ENCODE measurements around the gene TTLL9. TPM values are rescaled to one million over a fixed set of nuclear protein-coding genes. Genes with fewer than 3 reads are reported as not detected.
A peak's percentile ranks its signal among the peaks of the same experiment; 100 is the strongest.

Gene TTLL9
- polyA plus RNA-seq, 1 of the 3 experiments (the other 2 are of a cell fraction) = 0.23 TPM

DNA sequence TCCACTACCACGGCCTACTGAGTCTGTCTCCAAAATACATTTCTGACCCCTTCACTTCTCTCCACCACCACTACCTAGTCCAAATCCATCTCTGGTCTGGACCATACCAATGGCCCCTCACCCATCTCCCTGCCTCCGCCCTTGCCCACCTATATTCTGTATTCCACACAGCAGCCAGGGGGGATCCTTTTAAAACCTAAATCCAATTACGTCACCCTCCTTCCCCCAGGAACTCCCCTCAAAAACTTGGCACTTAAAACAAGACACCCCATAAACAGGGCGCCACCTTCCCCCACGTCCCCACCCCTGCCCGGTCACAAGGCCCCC is 80.7 kb downstream of the TTLL9 start:
- Histone ChIP-seq H3K27me3 (ENCODE audit: insufficient read depth) (no peaks in the 10 kb centered on the region), H3K9ac (peak overlapping the region; percentile 96), H3K9me3 (no peaks in the 10 kb centered on the region), H3F3A (replicated peaks; ENCODE audit: insufficient read depth) (no peaks in the 10 kb centered on the region), H4K20me1 (ENCODE audit: insufficient read depth) (peaks cover 10% of the 10 kb centered on the region; the same call in 1 of the 2 replicates), H3K9me2 (no peaks in the 10 kb centered on the region), H3K36me3 (replicated peaks in 1 of 2; ENCODE audit: control insufficient read depth in 1 of 2, insufficient read depth in 2 of 2, low read length in 1 of 2) (peaks cover 12 to 28% of the 10 kb centered on the region in 2 experiments), H3K79me2 (ENCODE audit: insufficient read depth) (peaks cover 40% of the 10 kb centered on the region), H3K4me2 (peak overlapping the region; percentile 95), H3K4me1 (ENCODE audit: control insufficient read depth in 1 of 2, insufficient read depth in 2 of 2, low read depth in 1 of 2, low read length in 1 of 2) (peaks cover 7 to 12% of the 10 kb centered on the region in 2 experiments; a peak in 3 of 4 replicates), H3K4me3 (ENCODE audit: low read depth in 2 of 2, low read length in 1 of 2) (peak overlapping the region; percentile 88 to 91), H2AFZ (ENCODE audit: low read depth) (peak overlapping the region; percentile 81; the same call in 1 of the 2 replicates), H3K27ac (ENCODE audit: low read depth in 2 of 2, low read length in 1 of 2) (peak overlapping the region in 1 of 2 experiments; percentile 40; a peak in 1 of 4 replicates)
- WGBS (ENCODE audit: low lambda C conversion rate) = 13% methylated on average over 6 of the region's 6 CpGs
- DNase-seq = no peak
- POLR2A ChIA-PET = interaction anchor here (1.4 to 1.8 kb wide), 2 partner anchors 12 to 101 kb away, joined by 4 to 6 read pairs; no protein-coding TSS in a partner anchor
- CTCF ChIA-PET = interaction anchor here (0.6 to 5.7 kb wide), 28 partner anchors 9 to 267 kb away, joined by 3 to 158 read pairs (median 6); partner anchors contain the start of genes MYLK2 and XKR7
- TF ChIP-seq MAX (IDR thresholded peaks at IDR 0.05; ENCODE audit: low read depth) (no peak), FOXJ3 (CRISPR knock-in tag; IDR thresholded peaks at IDR 0.05) (no peak), RFX5 (IDR thresholded peaks at IDR 0.05; ENCODE audit: low read length) (no peak), CHD2 (IDR thresholded peaks at IDR 0.05; ENCODE audit: low read length, partially characterized antibody) (no peak), YY1 (IDR thresholded peaks at IDR 0.05; ENCODE audit: low read depth) (no peak), EP300 (IDR thresholded peaks at IDR 0.05; ENCODE audit: borderline replicate concordance in 1 of 2, low read depth in 1 of 2, low read length in 1 of 2) (no peak)
- TF ChIP-seq, protein P1, sequence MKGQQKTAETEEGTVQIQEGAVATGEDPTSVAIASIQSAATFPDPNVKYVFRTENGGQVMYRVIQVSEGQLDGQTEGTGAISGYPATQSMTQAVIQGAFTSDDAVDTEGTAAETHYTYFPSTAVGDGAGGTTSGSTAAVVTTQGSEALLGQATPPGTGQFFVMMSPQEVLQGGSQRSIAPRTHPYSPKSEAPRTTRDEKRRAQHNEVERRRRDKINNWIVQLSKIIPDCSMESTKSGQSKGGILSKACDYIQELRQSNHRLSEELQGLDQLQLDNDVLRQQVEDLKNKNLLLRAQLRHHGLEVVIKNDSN (IDR thresholded peaks at IDR 0.05; ENCODE audit: borderline replicate concordance, low read depth) = no peak

DNA sequence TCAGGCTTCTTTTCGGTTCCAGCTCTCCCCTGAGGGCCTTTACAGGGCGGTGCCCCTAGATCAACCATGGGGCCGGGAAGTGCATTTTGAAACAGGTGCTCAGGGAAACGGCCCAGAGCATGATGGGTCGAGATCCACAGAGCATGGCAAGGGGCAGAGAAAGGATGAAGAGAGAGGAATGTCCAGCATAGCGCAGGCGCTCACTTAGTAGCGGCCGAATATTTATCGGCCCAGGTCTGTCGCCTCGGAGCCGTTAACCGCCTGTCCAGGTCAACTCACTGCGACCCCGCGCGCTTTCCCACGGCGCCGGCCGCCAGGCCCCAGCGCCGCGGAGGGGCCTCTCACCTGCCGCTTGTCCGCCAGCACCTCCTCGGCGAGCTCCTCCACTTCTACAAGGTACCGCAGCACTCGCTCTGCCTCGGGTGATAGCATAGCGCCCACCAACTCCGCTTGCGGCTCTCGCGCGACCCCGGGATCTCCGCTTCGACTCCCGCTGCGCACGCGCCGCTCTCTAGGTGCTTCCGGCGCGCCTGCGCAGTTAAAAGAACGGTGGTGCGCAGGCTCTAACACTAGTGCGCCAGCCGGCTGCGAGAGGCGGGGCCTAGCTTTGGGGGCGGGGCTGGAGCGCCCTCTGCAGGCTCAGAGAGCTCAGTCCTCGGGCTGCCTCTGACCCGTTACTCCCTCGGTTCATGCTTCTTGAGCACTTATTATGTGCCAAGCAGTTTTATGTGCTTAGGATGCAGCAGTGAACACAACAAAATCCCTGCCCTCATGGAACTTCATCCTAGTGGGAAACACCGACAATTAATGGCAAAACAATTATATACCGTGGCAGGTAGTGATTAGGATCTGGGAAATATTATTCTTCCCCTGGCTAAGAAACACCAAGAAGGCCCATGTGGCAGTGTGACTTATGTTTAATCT is 81.4 kb downstream of the TTLL9 start, which contains the start of gene PDRG1:
TSS of gene PDRG1 (minus strand) at position 517 of the 924 bp plus-strand sequence. CDS start at position 432, 85 bp downstream.
- peak within 1 kb of the TSS; percentile 95 for H3K4me2 ChIP-seq
- H3K9me2 ChIP-seq = no peaks in the 10 kb centered on the region
- H3K4me1 ChIP-seq (ENCODE audit: control insufficient read depth in 1 of 2, insufficient read depth in 2 of 2, low read depth in 1 of 2, low read length in 1 of 2) = peaks cover 7 to 12% of the 10 kb centered on the region in 2 experiments; a peak in 3 of 4 replicates
- H3K27ac ChIP-seq (ENCODE audit: low read depth in 2 of 2, low read length in 1 of 2) = peak within 1 kb of the TSS; percentile 40 to 75; a peak in 3 of 4 replicates
- peak; percentile 98 for DNase-seq
- peaks cover 40% of the 10 kb centered on the region for H3K79me2 ChIP-seq (ENCODE audit: insufficient read depth)
- H2AFZ ChIP-seq (ENCODE audit: low read depth) = peak within 1 kb of the TSS; percentile 81
- H3K9ac ChIP-seq = peak within 1 kb of the TSS; percentile 96
- under 1% methylated on average over 24 of the region's 63 CpGs for WGBS (ENCODE audit: low lambda C conversion rate)
- H3K27me3 ChIP-seq (ENCODE audit: insufficient read depth) = no peaks in the 10 kb centered on the region
- H3K36me3 ChIP-seq (replicated peaks in 1 of 2; ENCODE audit: control insufficient read depth in 1 of 2, insufficient read depth in 2 of 2, low read length in 1 of 2) = peaks cover 12 to 22% of the 10 kb centered on the region in 2 experiments
- no peaks in the 10 kb centered on the region for H3F3A ChIP-seq (replicated peaks; ENCODE audit: insufficient read depth)
- peak within 1 kb of the TSS; percentile 88 to 91 for H3K4me3 ChIP-seq (ENCODE audit: low read depth in 2 of 2, low read length in 1 of 2)
- H3K9me3 ChIP-seq = no peaks in the 10 kb centered on the region
- peaks cover 10% of the 10 kb centered on the region; the same call in 1 of the 2 replicates for H4K20me1 ChIP-seq (ENCODE audit: insufficient read depth)
- CTCF ChIA-PET = interaction anchor here (0.6 to 5.7 kb wide), 43 partner anchors 9 to 389 kb away, joined by 3 to 158 read pairs (median 4); partner anchors contain the start of genes MYLK2 and XKR7
- POLR2A ChIA-PET = interaction anchor here (0.7 to 1.8 kb wide), 4 partner anchors 12 to 102 kb away, joined by 4 to 7 read pairs (median 6); no protein-coding TSS in a partner anchor
- TF ChIP-seq FOXJ3 (CRISPR knock-in tag; IDR thresholded peaks at IDR 0.05) = no peak
- TF ChIP-seq, protein P2, sequence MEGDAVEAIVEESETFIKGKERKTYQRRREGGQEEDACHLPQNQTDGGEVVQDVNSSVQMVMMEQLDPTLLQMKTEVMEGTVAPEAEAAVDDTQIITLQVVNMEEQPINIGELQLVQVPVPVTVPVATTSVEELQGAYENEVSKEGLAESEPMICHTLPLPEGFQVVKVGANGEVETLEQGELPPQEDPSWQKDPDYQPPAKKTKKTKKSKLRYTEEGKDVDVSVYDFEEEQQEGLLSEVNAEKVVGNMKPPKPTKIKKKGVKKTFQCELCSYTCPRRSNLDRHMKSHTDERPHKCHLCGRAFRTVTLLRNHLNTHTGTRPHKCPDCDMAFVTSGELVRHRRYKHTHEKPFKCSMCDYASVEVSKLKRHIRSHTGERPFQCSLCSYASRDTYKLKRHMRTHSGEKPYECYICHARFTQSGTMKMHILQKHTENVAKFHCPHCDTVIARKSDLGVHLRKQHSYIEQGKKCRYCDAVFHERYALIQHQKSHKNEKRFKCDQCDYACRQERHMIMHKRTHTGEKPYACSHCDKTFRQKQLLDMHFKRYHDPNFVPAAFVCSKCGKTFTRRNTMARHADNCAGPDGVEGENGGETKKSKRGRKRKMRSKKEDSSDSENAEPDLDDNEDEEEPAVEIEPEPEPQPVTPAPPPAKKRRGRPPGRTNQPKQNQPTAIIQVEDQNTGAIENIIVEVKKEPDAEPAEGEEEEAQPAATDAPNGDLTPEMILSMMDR (IDR thresholded peaks at IDR 0.05) = peak; percentile 90
- TF ChIP-seq RFX5 (IDR thresholded peaks at IDR 0.05; ENCODE audit: low read length) = no peak
- TF ChIP-seq, protein P3, sequence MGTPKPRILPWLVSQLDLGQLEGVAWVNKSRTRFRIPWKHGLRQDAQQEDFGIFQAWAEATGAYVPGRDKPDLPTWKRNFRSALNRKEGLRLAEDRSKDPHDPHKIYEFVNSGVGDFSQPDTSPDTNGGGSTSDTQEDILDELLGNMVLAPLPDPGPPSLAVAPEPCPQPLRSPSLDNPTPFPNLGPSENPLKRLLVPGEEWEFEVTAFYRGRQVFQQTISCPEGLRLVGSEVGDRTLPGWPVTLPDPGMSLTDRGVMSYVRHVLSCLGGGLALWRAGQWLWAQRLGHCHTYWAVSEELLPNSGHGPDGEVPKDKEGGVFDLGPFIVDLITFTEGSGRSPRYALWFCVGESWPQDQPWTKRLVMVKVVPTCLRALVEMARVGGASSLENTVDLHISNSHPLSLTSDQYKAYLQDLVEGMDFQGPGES (IDR thresholded peaks at IDR 0.05; ENCODE audit: low read depth, low read length) = no peak
- peak; percentile 99 for TF ChIP-seq NRF1 (IDR thresholded peaks at IDR 0.05; ENCODE audit: low read depth, low read length)
- TF ChIP-seq MXI1 (IDR thresholded peaks at IDR 0.05; ENCODE audit: low read depth, low read length) = no peak; the same call in 1 of the 2 replicates
- no peak; the same call in none of the 2 replicates for TF ChIP-seq MAX (IDR thresholded peaks at IDR 0.05; ENCODE audit: low read depth)
- TF ChIP-seq, protein P4, sequence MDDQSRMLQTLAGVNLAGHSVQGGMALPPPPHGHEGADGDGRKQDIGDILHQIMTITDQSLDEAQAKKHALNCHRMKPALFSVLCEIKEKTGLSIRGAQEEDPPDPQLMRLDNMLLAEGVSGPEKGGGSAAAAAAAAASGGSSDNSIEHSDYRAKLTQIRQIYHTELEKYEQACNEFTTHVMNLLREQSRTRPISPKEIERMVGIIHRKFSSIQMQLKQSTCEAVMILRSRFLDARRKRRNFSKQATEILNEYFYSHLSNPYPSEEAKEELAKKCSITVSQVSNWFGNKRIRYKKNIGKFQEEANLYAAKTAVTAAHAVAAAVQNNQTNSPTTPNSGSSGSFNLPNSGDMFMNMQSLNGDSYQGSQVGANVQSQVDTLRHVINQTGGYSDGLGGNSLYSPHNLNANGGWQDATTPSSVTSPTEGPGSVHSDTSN (IDR thresholded peaks at IDR 0.05) = no peak
- TF ChIP-seq SIN3A (IDR thresholded peaks at IDR 0.05; ENCODE audit: borderline replicate concordance, low read depth, low read length) = peak; percentile 54; the same call in 1 of the 2 replicates
- peak; percentile 99 for TF ChIP-seq CHD2 (IDR thresholded peaks at IDR 0.05; ENCODE audit: low read length, partially characterized antibody)
- no peak for TF ChIP-seq USF2 (IDR thresholded peaks at IDR 0.05; ENCODE audit: borderline replicate concordance, low read depth, low read length)
- peak; percentile 62 for TF ChIP-seq TAF1 (IDR thresholded peaks at IDR 0.05; ENCODE audit: borderline replicate concordance, low read depth, low read length)
- TF ChIP-seq SMC3 (IDR thresholded peaks at IDR 0.05; ENCODE audit: low read depth, low read length) = peak; percentile 96

Measured in SK-N-SH (cell line).